Measurements from ENCODE around the gene ITIH3. TPM values are rescaled to one million over a fixed set of nuclear protein-coding genes. Genes with fewer than 3 reads are reported as not detected.

The ITIH3 gene
- total and polyA plus RNA-seq, 2 donors: 0.24 to 4.8 TPM

DNA sequence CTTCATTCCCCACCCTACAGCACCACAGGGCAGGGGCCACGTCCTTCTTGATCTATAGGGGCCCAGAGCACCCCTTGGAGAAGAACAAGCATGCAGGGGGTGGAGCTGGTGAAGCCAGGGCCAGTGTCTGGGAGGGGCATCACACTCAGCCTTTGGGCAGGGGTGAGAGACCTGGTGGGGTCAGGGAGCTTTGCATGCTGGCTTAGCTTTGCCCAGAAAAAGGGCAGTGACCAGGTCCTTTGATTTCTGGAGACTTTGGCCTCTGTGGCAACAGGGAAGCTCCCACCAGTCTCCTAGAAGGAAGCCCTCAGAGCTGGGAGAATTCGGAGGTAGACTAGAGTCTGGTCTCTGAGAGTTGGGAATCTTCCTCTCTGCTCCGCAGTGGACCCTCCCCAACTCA, 34.9 kb downstream of the ITIH3 start:
- Histone ChIP-seq H3K27ac (ENCODE audit: low read depth in 1 of 2, low read length in 1 of 2) (no peak overlapping the region), H3K9me3 (ENCODE audit: control insufficient read depth in 2 of 2, insufficient read depth in 1 of 2, low read length in 1 of 2) (no peaks in the 10 kb centered on the region), H3K27me3 (ENCODE audit: control insufficient read depth in 2 of 2, insufficient read depth in 1 of 2, low read length in 1 of 2) (no peaks in the 10 kb centered on the region), H3K4me1 (ENCODE audit: control insufficient read depth in 2 of 2, insufficient read depth in 2 of 2, low read length in 2 of 2) (peaks cover 0 to 11% of the 10 kb centered on the region in 2 donors), H3K4me3 (ENCODE audit: low read length in 2 of 2) (no peak overlapping the region), H3K36me3 (ENCODE audit: control insufficient read depth in 2 of 2, insufficient read depth in 2 of 2, low read length in 1 of 2) (peaks cover 13 to 45% of the 10 kb centered on the region in 2 donors)
- DNase-seq (ENCODE audit: low read depth in 6 of 9, low spot score in 9 of 9): no peak
- WGBS: 99% methylated on average over 3 of the region's 3 CpGs

DNA sequence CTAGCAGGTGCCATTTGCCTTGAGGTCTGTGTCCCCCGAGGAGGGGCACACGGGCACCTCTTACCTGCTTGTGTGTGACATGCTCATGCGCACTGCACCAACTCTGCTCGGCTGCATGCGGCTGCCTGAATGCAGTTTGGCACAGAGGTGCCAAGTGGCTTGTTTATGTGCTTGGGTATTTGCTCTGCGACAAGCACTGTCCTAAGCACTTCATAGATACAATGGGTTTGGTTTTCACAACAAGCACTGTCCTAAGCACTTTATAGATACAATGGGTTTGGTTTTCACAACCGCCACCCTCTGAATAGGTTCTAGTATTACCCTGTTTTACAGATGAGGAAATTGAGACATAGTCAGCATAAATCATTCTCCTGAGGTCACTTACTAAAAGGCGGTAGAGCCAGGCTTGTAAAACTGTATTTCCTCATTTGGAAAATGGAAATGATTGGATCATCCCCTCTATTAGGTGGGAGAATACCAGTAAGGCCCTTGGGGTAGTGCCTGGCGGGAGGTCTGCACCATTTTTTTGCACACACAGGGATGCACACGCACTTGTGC, 35.4 kb downstream of the ITIH3 start:
- no peak for DNase-seq (ENCODE audit: low read depth in 6 of 9, low spot score in 9 of 9)
- H3K36me3 ChIP-seq (ENCODE audit: control insufficient read depth in 2 of 2, insufficient read depth in 2 of 2, low read length in 1 of 2): peaks cover 16 to 42% of the 10 kb centered on the region in 2 donors
- H3K27ac ChIP-seq (ENCODE audit: low read depth in 1 of 2, low read length in 1 of 2): no peak overlapping the region
- no peaks in the 10 kb centered on the region for H3K27me3 ChIP-seq (ENCODE audit: control insufficient read depth in 2 of 2, insufficient read depth in 1 of 2, low read length in 1 of 2)
- H3K4me1 ChIP-seq (ENCODE audit: control insufficient read depth in 2 of 2, insufficient read depth in 2 of 2, low read length in 2 of 2): peaks cover 0 to 16% of the 10 kb centered on the region in 2 donors
- H3K9me3 ChIP-seq (ENCODE audit: control insufficient read depth in 2 of 2, insufficient read depth in 1 of 2, low read length in 1 of 2): no peaks in the 10 kb centered on the region
- WGBS: 97% methylated on average over 10 of the region's 10 CpGs
- no peak overlapping the region for H3K4me3 ChIP-seq (ENCODE audit: low read length in 2 of 2)

DNA sequence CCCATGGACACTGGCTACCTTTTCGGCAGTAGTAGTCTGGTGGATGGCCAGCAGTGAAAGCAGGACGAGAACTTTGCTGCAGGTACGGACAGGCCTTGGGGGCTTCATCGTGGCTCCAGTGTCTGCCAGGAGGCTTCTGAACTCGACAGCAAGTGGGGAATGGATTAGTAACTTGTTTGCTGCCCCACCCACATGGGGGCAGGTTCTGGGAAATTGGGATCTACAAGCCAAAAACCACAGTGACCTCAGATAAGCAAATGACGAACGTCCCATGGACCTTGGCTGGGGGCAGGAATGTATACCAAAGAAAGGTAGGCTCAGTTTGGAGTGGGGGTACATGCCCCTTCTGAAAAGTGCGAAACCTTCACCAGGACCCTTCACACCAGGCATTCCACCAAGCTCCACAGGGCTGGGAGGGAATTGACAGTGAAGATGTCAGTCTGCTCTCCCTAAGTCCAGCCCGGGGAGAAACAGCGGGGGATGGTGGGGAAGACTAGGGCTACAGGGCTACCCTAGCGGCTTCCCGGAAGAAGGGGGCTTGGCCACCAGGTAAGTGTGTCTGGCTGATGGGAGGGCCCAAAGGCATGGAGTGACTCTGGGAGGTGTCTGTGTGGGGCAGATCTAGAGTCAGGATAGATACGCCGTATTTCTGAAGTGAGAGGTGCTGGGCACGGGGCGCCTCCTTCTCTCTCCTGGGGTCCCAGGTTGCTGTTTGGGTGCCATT, 36.1 kb downstream of the ITIH3 start, which contains the start of gene ITIH4:
TSS of gene ITIH4 (minus strand) at position 138 of the 724 bp plus-strand sequence. CDS start at position 108, 30 bp downstream.
- DNase-seq (ENCODE audit: low read depth in 6 of 9, low spot score in 9 of 9): no peak
- no peaks in the 10 kb centered on the region for H3K9me3 ChIP-seq (ENCODE audit: control insufficient read depth in 2 of 2, insufficient read depth in 1 of 2, low read length in 1 of 2)
- H3K4me1 ChIP-seq (ENCODE audit: control insufficient read depth in 2 of 2, insufficient read depth in 2 of 2, low read length in 2 of 2): peaks cover 0 to 23% of the 10 kb centered on the region in 2 donors
- no peaks in the 10 kb centered on the region for H3K27me3 ChIP-seq (ENCODE audit: control insufficient read depth in 2 of 2, insufficient read depth in 1 of 2, low read length in 1 of 2)
- 94% methylated on average over 16 of the region's 16 CpGs for WGBS
- no peak within 1 kb of the TSS for H3K4me3 ChIP-seq (ENCODE audit: low read length in 2 of 2)
- peaks cover 23 to 41% of the 10 kb centered on the region in 2 donors for H3K36me3 ChIP-seq (ENCODE audit: control insufficient read depth in 2 of 2, insufficient read depth in 2 of 2, low read length in 1 of 2)
- H3K27ac ChIP-seq (ENCODE audit: low read depth in 1 of 2, low read length in 1 of 2): no peak within 1 kb of the TSS

DNA sequence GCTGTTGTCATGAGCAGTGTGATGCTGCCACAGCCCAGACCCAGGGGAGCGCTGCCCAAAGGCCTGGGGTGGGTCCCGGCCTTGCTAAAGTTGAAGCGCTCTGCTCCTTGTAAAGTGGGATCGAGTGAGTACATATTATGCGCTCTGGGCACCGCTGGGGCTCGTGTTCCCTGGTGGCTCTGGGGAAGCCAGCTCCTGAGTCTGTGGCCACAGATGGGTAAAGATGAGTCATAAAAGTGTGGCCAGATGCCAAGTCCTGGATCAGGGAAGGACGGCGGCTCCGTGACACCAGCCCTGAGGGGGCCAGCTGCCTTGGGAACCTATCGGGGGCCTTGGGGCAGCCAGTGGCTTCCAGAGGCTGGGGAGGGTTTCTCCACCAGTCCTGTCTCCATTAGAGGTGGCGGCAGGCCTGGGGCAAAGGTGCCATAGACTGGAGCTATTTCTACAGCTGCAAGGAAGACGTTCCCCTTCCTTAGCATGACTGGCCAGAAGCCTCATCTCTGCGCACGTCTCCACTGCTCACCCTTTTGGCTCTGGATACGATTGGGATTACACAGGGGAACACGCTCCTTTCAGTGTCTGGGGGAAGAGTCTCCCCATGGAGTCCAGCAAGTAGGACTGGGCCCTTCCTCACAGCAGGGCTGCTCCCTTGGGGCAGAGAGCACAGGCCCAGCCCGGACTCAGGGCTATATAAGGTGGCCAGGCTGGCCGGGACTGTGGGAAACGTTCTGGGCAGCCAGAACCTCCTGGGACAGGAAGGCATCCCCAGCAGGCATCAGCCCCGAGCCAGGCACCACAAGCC, 37.1 kb downstream of the ITIH3 start:
- DNase-seq (ENCODE audit: low read depth in 6 of 9, low spot score in 9 of 9): no peak
- H3K27me3 ChIP-seq (ENCODE audit: control insufficient read depth in 2 of 2, insufficient read depth in 1 of 2, low read length in 1 of 2): no peaks in the 10 kb centered on the region
- 84% methylated on average over 21 of the region's 21 CpGs for WGBS
- H3K36me3 ChIP-seq (ENCODE audit: control insufficient read depth in 2 of 2, insufficient read depth in 2 of 2, low read length in 1 of 2): peaks cover 28 to 39% of the 10 kb centered on the region in 2 donors
- H3K4me1 ChIP-seq (ENCODE audit: control insufficient read depth in 2 of 2, insufficient read depth in 2 of 2, low read length in 2 of 2): peaks cover 0 to 33% of the 10 kb centered on the region in 2 donors
- H3K27ac ChIP-seq (ENCODE audit: low read depth in 1 of 2, low read length in 1 of 2): no peak overlapping the region
- H3K9me3 ChIP-seq (ENCODE audit: control insufficient read depth in 2 of 2, insufficient read depth in 1 of 2, low read length in 1 of 2): no peaks in the 10 kb centered on the region
- no peak overlapping the region for H3K4me3 ChIP-seq (ENCODE audit: low read length in 2 of 2)

DNA sequence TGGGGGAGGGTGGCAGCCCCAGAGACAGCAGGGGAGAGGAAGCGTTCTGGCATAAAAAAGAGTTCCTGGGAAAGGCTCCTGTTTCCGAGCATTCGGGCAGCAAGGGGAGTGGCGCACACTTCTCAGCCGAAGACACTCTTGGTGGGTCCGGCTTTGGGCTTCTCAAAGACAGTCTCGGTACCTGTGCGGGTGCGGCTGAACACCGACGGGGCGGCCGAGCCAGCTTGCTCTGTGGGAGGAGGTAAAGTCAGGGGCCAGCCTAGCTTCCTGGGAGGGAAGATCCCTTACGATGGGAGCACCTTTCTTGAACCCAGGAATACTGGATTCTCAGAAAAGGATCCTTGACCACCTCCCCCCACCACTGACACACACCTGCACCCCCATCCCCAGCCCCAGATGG, 38.6 kb downstream of the ITIH3 start:
- WGBS: 97% methylated on average over 14 of the region's 14 CpGs
- no peak for DNase-seq (ENCODE audit: low read depth in 6 of 9, low spot score in 9 of 9)
- no peak overlapping the region for H3K4me3 ChIP-seq (ENCODE audit: low read length in 2 of 2)

DNA sequence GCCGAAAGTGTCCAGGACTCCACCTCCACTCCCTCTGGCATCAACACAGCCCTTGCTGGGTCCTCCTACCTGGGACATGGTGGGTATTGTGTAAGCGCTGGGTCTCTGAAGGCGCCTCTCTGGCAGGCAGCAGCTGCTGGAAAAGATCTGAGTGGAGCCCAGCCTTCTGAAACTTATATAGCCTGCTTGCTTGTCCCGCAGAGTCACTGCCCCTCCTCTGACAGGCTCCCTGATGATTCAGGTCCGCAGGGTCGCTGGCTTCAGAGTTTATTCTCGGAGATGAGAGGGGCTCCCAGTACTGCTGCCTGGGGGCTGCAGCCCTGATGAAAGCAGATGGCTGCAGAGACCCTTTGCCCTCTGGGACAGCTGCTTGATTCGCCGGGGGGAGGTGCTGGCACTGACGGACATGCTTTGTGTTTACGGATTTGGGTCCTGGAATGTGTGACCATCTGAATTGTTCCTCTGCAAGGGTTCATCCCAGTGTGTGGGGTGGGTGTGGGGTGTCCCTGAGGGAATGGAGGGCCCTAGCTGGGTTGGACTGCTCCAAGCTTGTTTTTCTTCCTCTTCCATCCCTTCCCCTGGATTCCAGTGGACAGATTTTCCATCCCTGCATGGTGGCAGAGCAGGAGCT, 40.4 kb downstream of the ITIH3 start, which contains the start of gene MUSTN1:
TSS of gene MUSTN1 (minus strand) at position 149 of the 631 bp plus-strand sequence. CDS start at position 78, 71 bp downstream.
- 89% methylated on average over 11 of the region's 11 CpGs for WGBS
- H3K27me3 ChIP-seq (ENCODE audit: control insufficient read depth in 2 of 2, insufficient read depth in 1 of 2, low read length in 1 of 2): no peaks in the 10 kb centered on the region
- no peak within 1 kb of the TSS for H3K4me3 ChIP-seq (ENCODE audit: low read length in 2 of 2)
- H3K27ac ChIP-seq (ENCODE audit: low read depth in 1 of 2, low read length in 1 of 2): peak within 1 kb of the TSS in 1 of 2 donors; percentile 61
- peaks cover 40 to 47% of the 10 kb centered on the region in 2 donors for H3K36me3 ChIP-seq (ENCODE audit: control insufficient read depth in 2 of 2, insufficient read depth in 2 of 2, low read length in 1 of 2)
- peaks cover 15 to 65% of the 10 kb centered on the region in 2 donors for H3K4me1 ChIP-seq (ENCODE audit: control insufficient read depth in 2 of 2, insufficient read depth in 2 of 2, low read length in 2 of 2)
- no peak for DNase-seq (ENCODE audit: low read depth in 6 of 9, low spot score in 9 of 9)
- H3K9me3 ChIP-seq (ENCODE audit: control insufficient read depth in 2 of 2, insufficient read depth in 1 of 2, low read length in 1 of 2): no peaks in the 10 kb centered on the region

More for the DNA sequence above, 38.6 kb downstream of the ITIH3 start:
- Histone ChIP-seq H3K9me3 (ENCODE audit: control insufficient read depth in 2 of 2, insufficient read depth in 1 of 2, low read length in 1 of 2) (no peaks in the 10 kb centered on the region), H3K27me3 (ENCODE audit: control insufficient read depth in 2 of 2, insufficient read depth in 1 of 2, low read length in 1 of 2) (no peaks in the 10 kb centered on the region), H3K27ac (ENCODE audit: low read depth in 1 of 2, low read length in 1 of 2) (no peak overlapping the region), H3K36me3 (ENCODE audit: control insufficient read depth in 2 of 2, insufficient read depth in 2 of 2, low read length in 1 of 2) (peaks cover 34 to 48% of the 10 kb centered on the region in 2 donors), H3K4me1 (ENCODE audit: control insufficient read depth in 2 of 2, insufficient read depth in 2 of 2, low read length in 2 of 2) (peaks cover 9 to 48% of the 10 kb centered on the region in 2 donors)

DNA sequence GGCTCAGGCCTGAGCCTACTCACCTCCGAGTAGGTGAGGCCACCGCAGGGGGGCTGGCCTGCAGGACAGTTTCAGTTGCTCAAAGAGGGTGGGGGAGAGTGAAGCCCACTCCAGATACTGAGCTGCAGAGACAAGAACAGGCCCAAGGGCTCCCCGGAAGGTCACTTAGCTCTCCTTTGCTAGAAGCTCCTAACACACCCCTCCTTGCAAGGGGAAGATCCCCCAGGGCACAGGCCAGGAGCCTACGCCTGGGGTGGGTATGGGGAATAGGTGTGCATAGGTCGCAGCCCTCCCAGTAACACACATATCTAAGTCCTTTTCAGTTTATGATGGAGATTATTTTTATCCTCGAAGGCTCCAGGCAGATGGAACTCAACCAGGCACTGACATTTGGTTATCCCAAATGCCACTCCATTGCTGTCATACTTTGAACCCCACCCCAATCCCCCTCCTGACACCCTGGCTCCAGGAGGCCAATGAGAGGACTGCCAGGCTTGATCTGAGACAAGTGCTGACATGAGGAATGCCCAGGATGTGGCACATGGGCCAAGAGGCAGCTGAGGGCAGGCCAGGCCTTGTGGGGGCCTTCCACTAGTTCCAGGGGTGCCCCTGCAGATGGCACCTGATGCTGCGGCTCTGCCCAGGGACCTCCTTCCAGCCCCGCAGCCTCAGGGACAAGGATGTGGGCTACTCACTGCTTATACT, 41.3 kb downstream of the ITIH3 start:
- no peak overlapping the region for H3K27ac ChIP-seq (ENCODE audit: low read depth in 1 of 2, low read length in 1 of 2)
- WGBS: 96% methylated on average over 8 of the region's 8 CpGs
- no peaks in the 10 kb centered on the region for H3K9me3 ChIP-seq (ENCODE audit: control insufficient read depth in 2 of 2, insufficient read depth in 1 of 2, low read length in 1 of 2)
- H3K4me3 ChIP-seq (ENCODE audit: low read length in 2 of 2): no peak overlapping the region
- peaks cover 15 to 75% of the 10 kb centered on the region in 2 donors for H3K4me1 ChIP-seq (ENCODE audit: control insufficient read depth in 2 of 2, insufficient read depth in 2 of 2, low read length in 2 of 2)
- DNase-seq (ENCODE audit: low read depth in 6 of 9, low spot score in 9 of 9): no peak
- peaks cover 46 to 50% of the 10 kb centered on the region in 2 donors for H3K36me3 ChIP-seq (ENCODE audit: control insufficient read depth in 2 of 2, insufficient read depth in 2 of 2, low read length in 1 of 2)
- H3K27me3 ChIP-seq (ENCODE audit: control insufficient read depth in 2 of 2, insufficient read depth in 1 of 2, low read length in 1 of 2): no peaks in the 10 kb centered on the region

DNA sequence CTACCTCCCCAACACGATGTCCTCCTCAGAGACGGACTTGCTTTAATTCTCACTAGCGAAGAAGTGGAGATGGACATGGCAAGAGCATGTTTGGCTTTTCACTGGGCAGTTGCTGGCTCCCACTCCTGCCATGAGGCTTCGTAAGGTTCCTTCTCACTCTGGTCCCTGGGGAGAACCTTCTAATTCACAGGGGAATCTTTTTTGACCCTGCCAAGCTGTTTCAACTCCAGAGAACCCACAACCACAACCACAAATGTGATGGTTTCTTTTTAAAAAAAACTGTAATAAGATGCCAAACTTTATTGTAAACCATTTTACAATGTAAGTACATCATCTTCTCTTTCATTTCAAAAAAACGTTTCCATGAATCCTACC, 41.9 kb downstream of the ITIH3 start:
- H3K4me3 ChIP-seq (ENCODE audit: low read length in 2 of 2): no peak overlapping the region
- H3K36me3 ChIP-seq (ENCODE audit: control insufficient read depth in 2 of 2, insufficient read depth in 2 of 2, low read length in 1 of 2): peaks cover 51 to 55% of the 10 kb centered on the region in 2 donors
- H3K4me1 ChIP-seq (ENCODE audit: control insufficient read depth in 2 of 2, insufficient read depth in 2 of 2, low read length in 2 of 2): peaks cover 15 to 80% of the 10 kb centered on the region in 2 donors
- H3K27ac ChIP-seq (ENCODE audit: low read depth in 1 of 2, low read length in 1 of 2): no peak overlapping the region
- no peaks in the 10 kb centered on the region for H3K27me3 ChIP-seq (ENCODE audit: control insufficient read depth in 2 of 2, insufficient read depth in 1 of 2, low read length in 1 of 2)
- no peak for DNase-seq (ENCODE audit: low read depth in 6 of 9, low spot score in 9 of 9)
- WGBS: 94% methylated on average over 5 of the region's 5 CpGs
- peaks cover 0 to 2% of the 10 kb centered on the region in 2 donors for H3K9me3 ChIP-seq (ENCODE audit: control insufficient read depth in 2 of 2, insufficient read depth in 1 of 2, low read length in 1 of 2)

Measured in thymus (tissue), 11 donors.